IMR-90 (cell line): ENCODE results near the gene MPRIP. TPM values are rescaled to one million over a fixed set of nuclear protein-coding genes. Genes with fewer than 3 reads are reported as not detected.

Source experiments
- ATAC-seq: fragments of 200-7000 bp; cut with Tn5 transposase; 2 replicates; pipeline ENCODE4 v1.9.1; 2020; ENCODE audit warnings: low read depth, mild to moderate bottlenecking, moderate library complexity
- BruUV-seq: library from RNA; stranded (reverse); fragments of 400-500 nt; replicated peaks from 2 replicates; lab custom pipeline; 2021; lab: Mats Ljungman, UMichigan
- CTCF ChIA-PET: fragments of 300-600 bp; formaldehyde crosslinking; extraction: SDS; loops from one replicate; lab custom pipeline; 2021; ENCODE audit warnings: antibody characterized with exemption; lab: Yijun Ruan, JAX
- POLR2A ChIA-PET: fragments of 300-600 bp; sonication (Branson Sonifier 250); formaldehyde crosslinking; loops from one replicate; lab custom pipeline; 2022; ENCODE audit warnings: antibody characterized with exemption; ENCODE audit not compliant: unreplicated experiment; lab: Charles Lee
- DNase-seq: peaks from one replicate; pipeline ENCODE4 v3.0.0; 2013
- H2AFZ ChIP-seq: replicated peaks from 2 replicates; pipeline ENCODE3; 2013; ENCODE audit warnings: low read length, mild to moderate bottlenecking; ENCODE audit not compliant: poor library complexity
- H2AK5ac ChIP-seq: 2 replicates; pipeline ENCODE4 v1.6.1; 2013; ENCODE audit warnings: low read depth, low read length, inconsistent platforms
- H2AK9ac ChIP-seq: replicated peaks from 2 replicates; pipeline ENCODE3; 2013; ENCODE audit warnings: mild to moderate bottlenecking, low read depth, low read length, moderate library complexity; ENCODE audit not compliant: poor library complexity
- H2BK120ac ChIP-seq: 2 replicates; pipeline ENCODE4 v1.6.1; 2013; ENCODE audit warnings: low read depth, low read length, inconsistent platforms
- H2BK15ac ChIP-seq: 3 replicates; pipeline ENCODE4 v1.6.1; 2013; ENCODE audit warnings: low read depth, low read length, inconsistent platforms
- H2BK20ac ChIP-seq: 2 replicates; pipeline ENCODE4 v1.6.1; 2013; ENCODE audit warnings: low read depth, mild to moderate bottlenecking, inconsistent platforms, low read length, moderate library complexity
- H2BK5ac ChIP-seq: 2 replicates; pipeline ENCODE4 v1.6.1; 2013; ENCODE audit warnings: mild to moderate bottlenecking, low read depth, low read length, inconsistent platforms; ENCODE audit not compliant: poor library complexity, severe bottlenecking
- H3K14ac ChIP-seq: replicated peaks from 2 replicates; pipeline ENCODE4 v1.6.1; 2013; ENCODE audit warnings: low read depth, low read length, inconsistent platforms
- H3K18ac ChIP-seq: 2 replicates; pipeline ENCODE4 v1.6.1; 2013; ENCODE audit warnings: low read depth, low read length, control low read depth
- H3K23ac ChIP-seq: 2 replicates; pipeline ENCODE4 v1.6.1; 2013; ENCODE audit warnings: low read depth, low read length, inconsistent platforms
- H3K27ac ChIP-seq: 2 replicates; pipeline ENCODE4 v1.5.1; 2013; ENCODE audit warnings: mild to moderate bottlenecking, control low read depth, low read length; ENCODE audit not compliant: insufficient read depth
- H3K27me3 ChIP-seq: 2 replicates; pipeline ENCODE4 v1.6.1; 2013; ENCODE audit warnings: low read length; ENCODE audit not compliant: control insufficient read depth, insufficient read depth
- H3K36me3 ChIP-seq: 2 replicates; pipeline ENCODE4 v1.6.1; 2013; ENCODE audit warnings: low read length, mixed read lengths; ENCODE audit not compliant: control insufficient read depth, insufficient read depth
- H3K4ac ChIP-seq: 2 replicates; pipeline ENCODE4 v1.6.1; 2013; ENCODE audit warnings: low read depth, low read length, inconsistent platforms
- H3K4me1 ChIP-seq: 2 replicates; pipeline ENCODE4 v1.6.1; 2013; ENCODE audit warnings: low read length, mixed read lengths; ENCODE audit not compliant: control insufficient read depth, insufficient read depth
- H3K4me2 ChIP-seq: 2 replicates; pipeline ENCODE4 v1.6.1; 2013; ENCODE audit warnings: low read depth, mild to moderate bottlenecking, control low read depth, low read length, moderate library complexity
- H3K4me3 ChIP-seq: 2 replicates; pipeline ENCODE4 v1.5.1; 2013; ENCODE audit warnings: low read depth, mild to moderate bottlenecking, control low read depth, low read length, moderate library complexity; ENCODE audit not compliant: insufficient read depth
- H3K56ac ChIP-seq: 2 replicates; pipeline ENCODE4 v1.6.1; 2013; ENCODE audit warnings: low read length, inconsistent platforms; ENCODE audit not compliant: insufficient read depth; ENCODE audit errors: extremely low read depth
- H3K79me1 ChIP-seq, 2 experiments: 2 replicates each; pipeline ENCODE4 v1.6.1; 2013; ENCODE audit warnings: low read length in 2 of 2, inconsistent platforms in 1 of 2, low read depth in 1 of 2
- H3K9ac ChIP-seq: 2 replicates; pipeline ENCODE4 v1.6.1; 2013; ENCODE audit warnings: low read depth, low read length, control low read depth
- H3K9me1 ChIP-seq: 2 replicates; pipeline ENCODE4 v1.6.1; 2013; ENCODE audit warnings: low read length, inconsistent platforms; ENCODE audit not compliant: insufficient read depth
- H3K9me3 ChIP-seq: 2 replicates; pipeline ENCODE4 v1.6.1; 2013; ENCODE audit warnings: low read length; ENCODE audit not compliant: control insufficient read depth, insufficient read depth
- H4K20me1 ChIP-seq: 2 replicates; pipeline ENCODE4 v1.6.1; 2013; ENCODE audit warnings: low read length, inconsistent platforms; ENCODE audit not compliant: insufficient read depth
- H4K5ac ChIP-seq: 2 replicates; pipeline ENCODE4 v1.6.1; 2013; ENCODE audit warnings: mild to moderate bottlenecking, low read depth, low read length, control low read depth
- H4K8ac ChIP-seq, 2 experiments: 2 replicates each; pipeline ENCODE4 v1.6.1; 2013; ENCODE audit warnings: low read depth in 2 of 2, low read length in 2 of 2, control low read depth in 1 of 2, inconsistent platforms in 1 of 2
- H4K91ac ChIP-seq: 2 replicates; pipeline ENCODE4 v1.6.1; 2013; ENCODE audit warnings: low read depth, low read length, inconsistent platforms; ENCODE audit not compliant: insufficient read depth
- POLR2A ChIP-seq: IDR thresholded peaks from 2 replicates; pipeline ENCODE4 v1.6.1; 2012; ENCODE audit warnings: mild to moderate bottlenecking, low read depth, low read length
- WGBS, 2 experiments: methylation state at CpG; one replicate each; pipeline versions ENCODE4 v1.1.5 to v1.1.7; 2013; ENCODE audit warnings: missing lambda C conversion rate in 2 of 2; ENCODE audit not compliant: insufficient read length in 1 of 2; ENCODE audit errors: extremely low coverage in 2 of 2; 5-methylcytosine and 5-hydroxymethylcytosine counted together
- dilution Hi-C: fragments of 300-500 bp; cut with HindIII; formaldehyde crosslinking; loops from one replicate; pipeline ENCODE4 v1.14.3; 2018; ENCODE audit warnings: low sequenced_read_pairs; ENCODE audit not compliant: unreplicated experiment
- in situ Hi-C: fragments of 300-500 bp; cut with MboI; formaldehyde crosslinking; loops from 3 replicates; pipeline ENCODE4 v1.14.3; 2019; ENCODE audit warnings: low sequenced_read_pairs, inconsistent platforms, mixed read lengths
- intact Hi-C: fragments of 100-400 bp; cut with micrococcal nuclease; formaldehyde crosslinking; loops from 2 replicates; pipeline ENCODE4 v1.10.0; 2022
- polyA plus RNA-seq, 3 experiments: library from polyadenylated mRNA; depleted of rRNA; stranded (reverse); fragments of >200 nt; gene quantifications; 2 replicates each; pipeline ENCODE4 v1.2.3, GENCODE V29; 2012; ENCODE audit warnings: low replicate concordance in 1 of 3
- total RNA-seq: library from RNA; depleted of rRNA; stranded (reverse); fragments of >200 nt; gene quantifications from 2 replicates; pipeline ENCODE4 v1.2.3, GENCODE V29; 2012

Gene MPRIP
- total and polyA plus RNA-seq, 2 of the 4 experiments (the other 2 are of a cell fraction) = 111 to 149 TPM

DNA sequence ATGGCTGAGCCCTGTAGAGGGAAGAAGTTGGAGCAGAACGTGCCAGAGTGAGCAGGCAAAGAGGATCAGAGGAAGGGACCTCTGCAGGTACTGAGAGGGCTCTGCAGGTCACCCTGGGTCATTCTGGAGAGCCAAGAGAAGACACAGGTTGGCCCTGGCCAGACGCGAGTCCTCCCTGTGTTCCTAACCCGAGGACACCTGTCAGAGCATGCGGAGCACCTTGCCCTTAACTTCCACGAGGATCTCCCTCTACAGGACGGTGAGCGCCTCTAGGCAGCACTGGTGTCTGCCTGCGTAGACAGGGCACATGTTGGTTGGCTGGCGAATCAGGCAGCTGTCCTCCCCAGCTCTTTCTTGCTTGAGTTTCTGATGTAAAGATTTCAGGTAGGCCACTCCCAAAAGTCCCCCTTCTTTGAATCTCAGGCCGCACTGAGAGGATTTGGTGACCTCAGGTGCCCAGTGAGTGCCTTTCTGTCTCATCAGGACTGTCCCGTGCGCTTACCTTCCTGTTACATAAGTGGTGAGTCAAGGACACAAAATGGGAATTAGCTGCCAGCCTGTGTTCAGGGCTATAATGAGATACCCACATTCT is 45.3 kb downstream of the MPRIP start:
- BruUV-seq = no TSS peak
- Histone ChIP-seq H3K18ac (no peak overlapping the region), H3K14ac (no peak overlapping the region), H4K8ac (no peak overlapping the region), H3K9ac (no peak overlapping the region), H3K79me1 (peaks cover 67 to 95% of the 10 kb centered on the region in 2 experiments), H3K27ac (no peak overlapping the region), H3K27me3 (no peaks in the 10 kb centered on the region), H2BK5ac (no peak overlapping the region), H4K91ac (no peak overlapping the region), H4K5ac (no peak overlapping the region), H3K23ac (no peak overlapping the region), H2AK9ac (no peak overlapping the region), H3K4ac (no peak overlapping the region), H3K9me1 (peaks cover 64% of the 10 kb centered on the region), H3K36me3 (peaks cover 45% of the 10 kb centered on the region), H2BK20ac (no peak overlapping the region), H2BK15ac (no peak overlapping the region), H4K20me1 (peaks cover 95% of the 10 kb centered on the region), H2AFZ (no peak overlapping the region), H2AK5ac (no peak overlapping the region), H3K56ac (no peak overlapping the region), H3K4me2 (no peak overlapping the region), H2BK120ac (no peak overlapping the region), H3K4me1 (no peaks in the 10 kb centered on the region), H3K4me3 (no peak overlapping the region), H3K9me3 (no peaks in the 10 kb centered on the region)
- ChIA-PET CTCF (no interaction called here), POLR2A (no interaction called here)
- ATAC-seq = no peak
- no peak for TF ChIP-seq POLR2A
- dilution Hi-C loops = no loop called here
- 90% methylated on average over 2 of the region's 13 CpGs; no CpG with 5 or more reads in 1 of the 2 experiments for WGBS, 2 experiments
- intact Hi-C loops = no loop called here
- in situ Hi-C loops = no loop called here
- no peak for DNase-seq
